RPMI8226 (cell line): Measurements from ENCODE around the gene SNX9.
"Not testable (repeated sequence)": the region's sequence is repeated elsewhere in the genome, so short reads cannot be mapped to it uniquely, and the experiment has no call there.

ENCODE experiments used
- DNase-seq: peaks from one replicate; pipeline ENCODE4 v3.0.0-alpha.2; 2015

The SNX9 gene

DNA sequence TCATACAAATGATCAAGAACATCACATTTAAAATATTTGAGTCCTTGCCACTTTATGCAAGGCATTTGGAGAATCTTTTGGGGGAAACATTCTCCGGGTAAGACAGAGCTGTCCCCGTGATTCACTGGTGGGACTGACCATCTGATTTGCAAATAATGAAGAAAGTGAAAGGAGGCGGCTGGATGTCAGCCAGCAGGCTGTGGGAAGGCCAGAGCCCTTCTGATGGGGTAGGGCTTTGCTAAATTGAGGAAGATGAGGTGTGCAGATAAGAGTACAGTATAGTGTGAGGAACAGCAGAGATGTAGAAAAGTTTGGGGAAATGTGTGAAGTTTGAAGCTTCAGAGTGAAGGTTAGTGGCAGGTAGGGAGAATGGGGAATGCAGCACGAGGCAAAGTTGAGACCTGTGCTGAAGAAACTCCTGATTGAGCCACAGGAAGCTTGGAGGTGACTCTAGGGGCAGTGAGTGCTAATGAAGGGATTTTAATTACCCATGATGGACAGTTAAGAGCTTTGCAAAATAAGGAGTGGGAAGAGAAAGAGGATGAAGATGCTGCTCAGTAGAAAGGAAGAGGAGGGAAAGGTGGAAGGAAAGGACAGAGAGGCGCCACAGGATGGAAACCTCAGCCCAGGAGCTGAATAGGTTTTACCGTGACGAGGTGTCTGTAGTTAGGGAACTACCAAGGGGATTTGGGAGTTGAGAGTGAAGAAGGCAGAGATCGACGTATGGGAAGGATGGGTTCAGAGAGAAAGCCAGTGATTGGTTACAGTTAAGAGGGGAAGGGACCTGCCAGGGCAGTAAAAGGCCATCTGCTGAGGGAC lies 68.7 kb downstream of the SNX9 start:
- DNase-seq = no peak

- DNase-seq = no peak
These were observed 69.4 kb downstream of the SNX9 start for GRCh38 chr6:157892363-157892877.

GRCh38 chr6:157893238-157893637 lies 70.2 kb downstream of the SNX9 start:
- DNase-seq = no peak

DNA sequence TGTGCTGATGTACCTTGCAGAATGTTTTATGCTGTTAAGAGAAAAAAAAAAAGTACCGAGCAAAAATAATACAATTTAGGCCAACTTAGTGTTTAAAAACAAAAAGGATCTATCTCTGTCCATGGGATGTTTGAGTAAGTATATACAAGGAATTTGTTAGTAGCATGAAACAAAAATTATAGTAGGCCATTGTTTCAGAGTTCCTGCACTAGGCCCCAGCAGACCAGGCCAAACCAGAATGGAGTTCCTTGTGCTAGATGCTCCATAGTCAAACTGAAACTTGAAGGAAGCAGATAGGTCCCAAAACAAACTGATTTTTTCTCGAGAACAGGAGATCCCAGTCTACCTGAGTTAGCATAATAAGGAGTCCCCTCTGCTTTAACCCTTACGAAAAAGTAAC lies 72.5 kb downstream of the SNX9 start:
- DNase-seq = no peak

DNA sequence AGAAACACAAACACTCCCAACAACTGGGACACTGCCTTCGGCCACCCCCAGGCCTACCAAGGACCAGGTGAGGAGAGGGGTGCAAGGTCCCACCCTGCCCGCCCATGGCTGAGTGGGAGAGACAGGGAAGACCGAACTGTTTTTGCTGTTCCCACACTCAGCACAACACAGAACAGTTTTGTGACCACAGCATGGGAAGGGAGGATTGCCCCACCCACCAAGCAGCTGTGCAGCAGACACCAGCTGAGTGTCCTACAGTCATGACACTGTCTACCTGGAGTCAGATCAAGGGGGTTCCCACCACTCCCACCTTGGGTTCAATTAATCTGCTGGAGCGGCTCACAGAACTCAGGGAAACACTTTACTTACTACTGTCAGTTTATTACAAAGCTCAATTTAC lies 73.9 kb downstream of the SNX9 start:
- DNase-seq = no peak

DNA sequence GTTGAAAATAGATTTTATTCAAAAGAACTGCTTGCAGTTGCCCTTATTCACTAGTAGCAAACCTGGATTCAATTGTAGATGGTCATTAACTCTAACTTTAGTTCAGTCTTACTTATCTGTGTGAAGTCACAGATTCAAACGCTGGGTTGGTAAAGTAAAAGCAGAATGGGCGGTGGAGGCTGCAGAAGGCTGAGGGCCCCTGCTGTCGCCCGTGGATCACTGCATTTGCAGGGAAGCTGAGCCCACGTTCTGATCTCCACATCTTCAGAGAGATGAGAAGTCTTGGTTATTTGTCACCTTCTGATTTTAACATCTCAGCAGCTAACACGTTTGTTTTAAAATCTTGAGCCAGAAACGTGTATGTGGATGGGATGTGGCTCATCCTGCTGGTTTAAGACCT lies 75.1 kb downstream of the SNX9 start:
- DNase-seq = no peak

DNA sequence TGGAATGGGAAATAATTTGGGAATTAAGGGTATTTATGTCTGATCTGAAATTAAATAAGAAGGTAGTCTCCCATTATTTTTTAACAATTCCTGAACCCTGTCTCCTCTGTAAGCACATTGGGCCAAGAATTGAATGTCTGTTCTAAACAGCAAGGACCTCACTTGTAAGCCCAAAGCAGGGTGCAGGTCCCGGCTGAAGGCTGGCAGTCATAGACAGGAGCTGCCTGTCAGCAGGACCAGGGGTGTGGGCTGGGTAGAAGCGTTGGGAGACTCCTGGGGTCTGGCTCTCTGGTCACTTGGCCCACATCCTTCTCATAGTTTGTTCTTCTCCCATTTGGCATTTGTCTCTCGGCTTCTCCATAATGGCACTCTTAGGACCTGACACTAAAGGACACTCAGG lies 75.6 kb downstream of the SNX9 start:
- DNase-seq = no peak

DNA sequence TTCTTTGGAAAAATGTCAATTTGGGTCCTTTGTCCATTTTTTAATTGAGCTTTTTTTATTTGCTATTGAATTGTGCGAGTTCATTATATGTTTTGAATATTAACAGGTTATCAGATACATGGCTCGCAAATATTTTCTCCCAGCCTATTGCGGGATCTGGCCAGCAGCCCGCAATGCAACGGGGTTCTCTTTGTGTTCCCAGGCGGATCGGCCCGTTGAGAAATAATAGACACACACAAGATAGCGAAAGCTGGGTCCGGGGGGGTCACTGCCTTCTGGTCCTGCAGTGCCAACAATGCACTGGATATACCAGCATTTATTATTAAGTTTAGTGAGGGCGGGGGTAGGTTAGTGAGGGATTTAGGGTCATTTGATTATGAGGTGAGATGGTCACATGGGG lies 77.2 kb downstream of the SNX9 start:
- DNase-seq = not testable (repeated sequence)

DNA sequence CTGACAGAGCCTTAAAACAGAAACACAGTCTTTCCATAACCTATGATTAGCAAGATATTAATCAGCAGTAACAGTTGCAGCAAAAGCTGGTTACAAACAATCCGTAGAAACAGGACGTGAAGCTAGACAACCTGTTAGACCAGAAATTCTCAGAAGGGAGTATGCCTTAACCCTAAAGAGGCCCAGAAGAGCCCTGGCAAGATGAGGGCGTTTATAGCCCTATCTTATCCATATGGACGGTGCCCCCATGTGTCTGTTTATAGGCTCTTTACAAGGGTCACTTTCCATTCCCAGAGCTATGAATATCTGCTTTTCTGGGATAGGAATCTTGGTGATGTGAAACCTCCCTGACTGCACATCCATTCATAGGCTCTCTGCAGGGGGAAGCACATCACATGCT lies 77.7 kb downstream of the SNX9 start:
- not testable (repeated sequence) for DNase-seq

GRCh38 chr6:157904999-157905398 lies 82.0 kb downstream of the SNX9 start:
- no peak for DNase-seq

- DNase-seq = no peak
These were observed 82.7 kb downstream of the SNX9 start for GRCh38 chr6:157905590-157906342.

DNA sequence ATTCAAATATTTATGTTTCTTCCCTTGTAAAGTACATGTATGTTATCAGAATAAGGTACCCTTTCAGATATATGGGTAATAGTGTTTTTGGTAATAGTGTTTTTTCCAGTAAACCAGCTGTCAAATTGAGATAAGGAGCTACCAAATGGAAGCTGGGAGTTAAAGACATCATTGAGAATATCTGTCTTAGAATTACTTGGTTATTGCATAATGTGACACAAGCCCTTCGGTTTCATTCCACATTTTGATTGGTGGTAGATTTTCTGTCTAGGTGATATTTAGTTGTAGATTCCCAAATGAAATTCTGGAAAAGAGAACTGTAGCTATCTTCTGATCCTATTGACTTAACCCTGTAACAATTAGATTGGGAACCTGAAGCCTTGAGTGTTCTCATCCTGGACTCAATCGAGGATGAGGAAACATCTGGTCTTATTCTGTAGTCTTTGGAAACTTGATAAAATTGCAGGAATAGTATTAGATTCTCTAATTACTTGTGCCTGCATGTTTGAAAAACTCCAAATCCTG lies 83.6 kb downstream of the SNX9 start:
- no peak for DNase-seq

- peak; percentile 6 for DNase-seq
These were observed 84.6 kb downstream of the SNX9 start for GRCh38 chr6:157907651-157908050.

- peak; percentile 92 for DNase-seq
These were observed 85.6 kb downstream of the SNX9 start for GRCh38 chr6:157908369-157909281.

GRCh38 chr6:157909282-157909664 lies 86.2 kb downstream of the SNX9 start:
- peak; percentile 81 for DNase-seq

DNA sequence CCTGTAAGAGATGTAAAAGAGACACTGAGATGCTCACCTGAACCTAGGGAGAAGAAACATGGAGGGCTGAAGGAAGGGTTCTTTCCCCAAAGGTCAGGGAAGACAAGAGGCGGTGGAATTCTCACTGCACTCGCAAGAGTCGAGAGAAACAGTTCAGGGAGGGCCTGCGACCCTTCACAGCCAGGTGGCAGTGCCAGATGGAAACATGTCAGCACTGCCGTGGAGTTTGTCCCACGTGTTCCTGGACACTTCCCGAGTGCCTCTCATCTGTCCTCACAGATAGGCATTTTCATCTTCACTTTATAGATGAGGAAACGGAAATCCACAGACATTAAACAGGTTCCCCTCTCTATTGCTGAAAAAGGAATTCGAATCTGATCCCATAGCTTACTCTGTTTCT lies 88.2 kb downstream of the SNX9 start:
- no peak for DNase-seq

GRCh38 chr6:157911786-157912185 lies 88.7 kb downstream of the SNX9 start:
- DNase-seq = no peak

DNA sequence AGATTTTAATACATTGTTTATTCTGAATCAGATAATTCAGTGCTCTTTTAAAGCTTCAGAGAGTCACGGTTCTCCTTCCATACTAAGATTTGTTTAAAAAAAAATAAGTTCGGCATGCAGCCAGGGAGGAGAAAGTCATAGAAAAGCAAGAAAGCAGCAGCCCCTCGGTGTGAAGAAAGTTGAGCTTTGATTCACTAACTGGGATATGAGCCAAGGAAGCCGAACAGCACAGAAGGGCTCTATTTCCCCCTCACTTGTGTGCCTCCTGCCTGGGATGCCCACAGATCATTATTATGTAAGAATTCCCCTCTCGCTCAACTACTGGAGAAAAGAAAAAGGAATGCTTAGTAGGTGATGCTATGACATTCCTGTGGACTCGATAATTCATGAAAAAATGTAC lies 89.3 kb downstream of the SNX9 start:
- no peak for DNase-seq

- no peak for DNase-seq
These were observed 98.8 kb downstream of the SNX9 start for GRCh38 chr6:157921685-157922367.

GRCh38 chr6:157925771-157926170 lies 102.7 kb downstream of the SNX9 start:
- DNase-seq = no peak

DNA sequence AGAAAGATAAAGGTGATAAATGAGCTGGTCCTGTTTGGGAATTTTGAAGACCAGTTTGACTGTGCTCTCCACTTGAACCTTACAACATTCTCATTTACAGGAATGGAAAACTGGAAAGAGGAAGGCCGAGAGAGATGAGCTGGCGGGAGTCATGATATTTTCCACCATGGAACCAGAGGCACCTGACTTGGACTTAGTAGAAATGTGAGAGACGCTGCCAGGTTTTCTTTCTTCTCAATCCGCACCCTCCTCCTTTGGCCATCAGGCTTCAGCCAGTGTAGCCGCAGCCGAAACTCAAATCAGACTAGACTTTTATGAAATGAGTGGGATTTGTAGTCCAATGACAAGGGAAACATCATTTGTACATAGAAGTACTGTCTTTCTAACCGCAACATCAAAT lies 104.0 kb downstream of the SNX9 start:
- DNase-seq = no peak

GRCh38 chr6:157928428-157928827 lies 105.4 kb downstream of the SNX9 start:
- no peak for DNase-seq
